H1 (cell line): Measurements from ENCODE around the gene ADGRG1. TPM values are rescaled to one million over a fixed set of nuclear protein-coding genes. Genes with fewer than 3 reads are reported as not detected.

Experiments
- CTCF ChIA-PET: fragments of 300-600 bp; sonication (Branson Sonifier 250); formaldehyde crosslinking; loops from one replicate; lab custom pipeline; 2021; ENCODE audit not compliant: partially characterized antibody; lab: Charles Lee
- POLR2A ChIA-PET: fragments of 300-600 bp; sonication (Branson Sonifier 250); formaldehyde crosslinking; loops from one replicate; lab custom pipeline; 2021; ENCODE audit warnings: inconsistent platforms; ENCODE audit not compliant: partially characterized antibody; lab: Charles Lee
- DNase-seq, 2 experiments: peaks; one replicate each; pipeline versions ENCODE4 v3.0.0 to v3.0.0-alpha.2; 2010 to 2022; ENCODE audit warnings: low spot score in 2 of 2, low read depth in 1 of 2, mixed read lengths in 1 of 2
- FAIRE-seq: peaks from 2 replicates; lab custom pipeline; 2011; peaks lifted over from hg19 to GRCh38; lab: Jason Lieb, UNC
- H2AFZ ChIP-seq: 2 replicates; pipeline ENCODE4 v1.8.1; 2012; ENCODE audit warnings: low read length, inconsistent platforms
- H2AK5ac ChIP-seq: 2 replicates; pipeline ENCODE4 v1.6.1; 2013; ENCODE audit warnings: low read depth, low read length
- H2BK120ac ChIP-seq: replicated peaks from 2 replicates; pipeline ENCODE3; 2013; ENCODE audit warnings: low read depth, low read length, inconsistent platforms
- H2BK12ac ChIP-seq: 2 replicates; pipeline ENCODE4 v1.6.1; 2013; ENCODE audit warnings: low read depth, low read length
- H2BK15ac ChIP-seq: 2 replicates; pipeline ENCODE4 v1.6.1; 2013; ENCODE audit warnings: low read length
- H2BK20ac ChIP-seq: 2 replicates; pipeline ENCODE4 v1.6.1; 2013; ENCODE audit warnings: low read length
- H2BK5ac ChIP-seq: 2 replicates; pipeline ENCODE4 v1.6.1; 2013; ENCODE audit warnings: low read depth, low read length
- H3K14ac ChIP-seq: 2 replicates; pipeline ENCODE4 v1.6.1; 2013; ENCODE audit warnings: inconsistent platforms; ENCODE audit not compliant: insufficient read length
- H3K18ac ChIP-seq: 2 replicates; pipeline ENCODE4 v1.6.1; 2013; ENCODE audit warnings: low read length; ENCODE audit errors: extremely low read depth
- H3K23ac ChIP-seq: 2 replicates; pipeline ENCODE4 v1.6.1; 2013; ENCODE audit warnings: inconsistent platforms; ENCODE audit not compliant: insufficient read length
- H3K23me2 ChIP-seq: 2 replicates; pipeline ENCODE4 v1.6.1; 2013; ENCODE audit warnings: low read depth, low read length
- H3K27ac ChIP-seq: 2 replicates; pipeline ENCODE4 v1.6.1; 2011; ENCODE audit warnings: low read depth, low read length, inconsistent platforms
- H3K27me3 ChIP-seq, 4 experiments: replicated peaks in 1 of 4; 1 replicate in 1 of 4; 2 replicates in 3 of 4; pipeline versions ENCODE4 v1.6.1 to v1.8.1; 2011 to 2013; ENCODE audit warnings: low read length in 3 of 4, mild to moderate bottlenecking in 3 of 4, inconsistent platforms in 2 of 4, mixed read lengths in 2 of 4, moderate library complexity in 1 of 4; ENCODE audit not compliant: control insufficient read depth in 3 of 4, insufficient read depth in 3 of 4; ENCODE audit errors: extremely low read depth in 1 of 4
- H3K36me3 ChIP-seq, 4 experiments: 2 replicates each; pipeline versions ENCODE4 v1.6.1 to v1.8.1; 2011 to 2013; ENCODE audit warnings: mild to moderate bottlenecking in 4 of 4, low read length in 3 of 4, moderate library complexity in 2 of 4, control low read depth in 1 of 4, inconsistent platforms in 1 of 4; ENCODE audit not compliant: insufficient read depth in 4 of 4, control insufficient read depth in 2 of 4
- H3K4ac ChIP-seq: replicated peaks from 2 replicates; pipeline ENCODE3; 2013; ENCODE audit warnings: low read length, low read depth, mixed read lengths, inconsistent platforms; ENCODE audit not compliant: insufficient read length
- H3K4me1 ChIP-seq, 4 experiments: replicated peaks in 1 of 4; 1 replicate in 1 of 4; 2 replicates in 3 of 4; pipeline versions ENCODE4 v1.6.1 to v1.8.1; 2011 to 2013; ENCODE audit warnings: low read length in 3 of 4, inconsistent platforms in 2 of 4, mixed read lengths in 1 of 4; ENCODE audit not compliant: insufficient read depth in 4 of 4, control insufficient read depth in 3 of 4
- H3K4me2 ChIP-seq, 2 experiments: 2 replicates each; pipeline versions ENCODE4 v1.6.1 to v1.8.1; 2011 to 2013; ENCODE audit warnings: low read depth in 2 of 2, low read length in 2 of 2, control low read depth in 1 of 2, inconsistent platforms in 1 of 2, mild to moderate bottlenecking in 1 of 2; ENCODE audit not compliant: insufficient read depth in 1 of 2
- H3K4me3 ChIP-seq, 4 experiments: fragments of 200-600, 300-600 bp in 1 of 4; sonication (generic), shearing (Covaris generic), sonication (Bioruptor Twin) in 1 of 4; 2 replicates each; pipeline versions ENCODE4 v1.5.1 to v1.8.1; 2011 to 2016; ENCODE audit warnings: low read length in 4 of 4, low read depth in 3 of 4, control low read depth in 2 of 4, inconsistent platforms in 2 of 4, mild to moderate bottlenecking in 2 of 4, mixed read lengths in 1 of 4, moderate library complexity in 1 of 4; ENCODE audit not compliant: insufficient read depth in 2 of 4; ENCODE audit errors: extremely low read depth in 1 of 4
- H3K56ac ChIP-seq: replicated peaks from 2 replicates; pipeline ENCODE3; 2013; ENCODE audit warnings: low read depth, mild to moderate bottlenecking, mixed read lengths, low read length, inconsistent platforms; ENCODE audit not compliant: insufficient read length
- H3K79me1 ChIP-seq: 2 replicates; pipeline ENCODE4 v1.6.1; 2013; ENCODE audit warnings: low read depth, low read length, control low read depth
- H3K79me2 ChIP-seq, 2 experiments: 2 replicates each; pipeline versions ENCODE4 v1.6.1 to v1.8.1; 2012 to 2013; ENCODE audit warnings: low read length in 2 of 2, mild to moderate bottlenecking in 2 of 2, inconsistent platforms in 1 of 2; ENCODE audit not compliant: insufficient read depth in 2 of 2, control insufficient read depth in 1 of 2
- H3K9ac ChIP-seq, 4 experiments: replicated peaks in 1 of 4; 1 replicate in 1 of 4; 2 replicates in 3 of 4; pipeline versions ENCODE4 v1.6.1 to v1.8.1; 2011 to 2013; ENCODE audit warnings: low read depth in 3 of 4, low read length in 3 of 4, control low read depth in 2 of 4, mild to moderate bottlenecking in 2 of 4, moderate library complexity in 2 of 4, inconsistent platforms in 1 of 4; ENCODE audit errors: extremely low read depth in 1 of 4
- H3K9me3 ChIP-seq, 2 experiments: 2 replicates each; pipeline versions ENCODE4 v1.6.1 to v1.8.1; 2012 to 2013; ENCODE audit warnings: mild to moderate bottlenecking in 2 of 2, moderate library complexity in 2 of 2, control low read depth in 1 of 2, inconsistent platforms in 1 of 2, low read depth in 1 of 2, low read length in 1 of 2, mixed read lengths in 1 of 2; ENCODE audit not compliant: insufficient read depth in 2 of 2
- H4K20me1 ChIP-seq, 2 experiments: replicated peaks in 1 of 2; 2 replicates each; pipeline versions ENCODE3 to v1.8.1; 2011 to 2013; ENCODE audit warnings: inconsistent platforms in 2 of 2, low read length in 2 of 2, mild to moderate bottlenecking in 1 of 2; ENCODE audit not compliant: insufficient read depth in 2 of 2, control insufficient read depth in 1 of 2
- H4K5ac ChIP-seq: 2 replicates; pipeline ENCODE4 v1.6.1; 2013; ENCODE audit warnings: low read length, low read depth, mixed read lengths, inconsistent platforms; ENCODE audit not compliant: insufficient read length
- H4K8ac ChIP-seq: 2 replicates; pipeline ENCODE4 v1.8.0; 2013; ENCODE audit warnings: mild to moderate bottlenecking, moderate library complexity, low read length, inconsistent platforms; ENCODE audit not compliant: insufficient read depth; ENCODE audit errors: extremely low read depth
- H4K91ac ChIP-seq: replicated peaks from 2 replicates; pipeline ENCODE3; 2013; ENCODE audit warnings: low read length, mixed read lengths, inconsistent platforms; ENCODE audit not compliant: insufficient read length
- ASH2L ChIP-seq: fragments of 200-600, 300-600 bp; sonication (generic); IDR thresholded peaks from one replicate; pipeline ENCODE4 v1.7.1; 2017; ENCODE audit warnings: low read length
- ATF2 ChIP-seq: IDR thresholded peaks from 2 replicates; pipeline ENCODE4 v1.6.1; 2012; ENCODE audit warnings: low read length, inconsistent platforms
- BRCA1 ChIP-seq: IDR thresholded peaks from 2 replicates; pipeline ENCODE4 v1.6.1; 2012; ENCODE audit warnings: low read depth, low read length, improper control_type of control experiment
- CHD1 ChIP-seq: IDR thresholded peaks from 2 replicates; pipeline ENCODE4 v1.6.1; 2012; ENCODE audit warnings: low read depth, low read length, improper control_type of control experiment
- EP300 ChIP-seq, 2 experiments: IDR thresholded peaks; 1 replicate in 1 of 2; 2 replicates in 1 of 2; pipeline ENCODE4 v1.6.1; 2011 to 2012; ENCODE audit warnings: low read depth in 2 of 2, low read length in 2 of 2, mild to moderate bottlenecking in 2 of 2, borderline replicate concordance in 1 of 2, inconsistent platforms in 1 of 2, moderate library complexity in 1 of 2
- JUN ChIP-seq: IDR thresholded peaks from 2 replicates; pipeline ENCODE4 v1.6.1; 2011; ENCODE audit warnings: low read depth, mild to moderate bottlenecking, improper control_type of control experiment, low read length
- POLR2A ChIP-seq, 2 experiments: IDR thresholded peaks; 1 replicate in 1 of 2; 2 replicates in 1 of 2; pipeline ENCODE4 v1.6.1; 2011; ENCODE audit warnings: low read depth in 2 of 2, low read length in 2 of 2, mild to moderate bottlenecking in 2 of 2; ENCODE audit errors: control extremely low read depth in 1 of 2
- SP2 ChIP-seq: IDR thresholded peaks from 2 replicates; pipeline ENCODE4 v1.6.1; 2012; ENCODE audit warnings: mild to moderate bottlenecking, low read length, inconsistent platforms
- SUZ12 ChIP-seq: fragments of 200-600 bp; sonication (generic); IDR thresholded peaks from 2 replicates; pipeline ENCODE4 v1.6.1; 2012; ENCODE audit warnings: mild to moderate bottlenecking, inconsistent platforms, low read length, moderate library complexity, mixed read lengths
- YY1 ChIP-seq: IDR thresholded peaks from 2 replicates; pipeline ENCODE4 v1.6.1; 2011; ENCODE audit warnings: low read depth, mild to moderate bottlenecking, low read length
- WGBS, 2 experiments: shearing (Covaris generic) in 1 of 2; methylation state at CpG; one replicate each; pipeline versions ENCODE4 v1.1.6 to v1.1.7; 2013 to 2015; ENCODE audit warnings: low lambda C conversion rate in 2 of 2, mixed read lengths in 2 of 2, inconsistent platforms in 1 of 2, low coverage in 1 of 2, missing lambda C conversion rate in 1 of 2; ENCODE audit not compliant: insufficient replicate concordance in 2 of 2, insufficient coverage in 1 of 2, insufficient read length in 1 of 2; ENCODE audit errors: extremely low coverage in 1 of 2, missing lambda C conversion rate in 1 of 2; 5-methylcytosine and 5-hydroxymethylcytosine counted together
- polyA plus RNA-seq, 7 experiments: library from polyadenylated mRNA; depleted of rRNA in 3 of 7; stranded (reverse) in 5 of 7; unstranded in 2 of 7; fragments of >200 nt in 5 of 7; fragments of 200-250 nt in 2 of 7; gene quantifications; 1 replicate in 5 of 7; 2 replicates in 1 of 7; 4 replicates in 1 of 7; pipeline versions ENCODE4 v1.2.1 to v1.2.3, GENCODE V29; 2011 to 2013; ENCODE audit warnings: missing spikeins in 2 of 7, mixed read lengths in 2 of 7
- total RNA-seq: library from RNA; stranded (reverse); fragmentation: NEBNext Ultra II Directional; extraction: Animal tissue kit (Norgen Biotek cat#: 25700); gene quantifications from 2 replicates; pipeline ENCODE4 v1.2.1, GENCODE V29; 2021

The ADGRG1 gene
- total and polyA plus RNA-seq, 2 of the 8 experiments (the other 6 are each of a cell fraction or from before 2014, with no cell fraction given): 1.3 to 2.6 TPM

- Histone ChIP-seq H4K8ac (no peak overlapping the region; the same call in 1 of the 2 replicates), H3K23ac (no peak overlapping the region), H2BK20ac (no peak overlapping the region), H2BK12ac (no peak overlapping the region), H4K5ac (no peak overlapping the region), H3K36me3 (no peaks in the 10 kb centered on the region; a peak in 1 of 8 replicates), H4K91ac (no peak overlapping the region), H3K23me2 (no peaks in the 10 kb centered on the region; the same call in 1 of the 2 replicates), H3K56ac (no peak overlapping the region), H2AK5ac (no peak overlapping the region), H3K4ac (no peak overlapping the region), H3K4me3 (no peak overlapping the region), H2BK5ac (no peak overlapping the region), H2BK15ac (0 out of 2 replicates have a peak overlapping the region, but pooled peaks have one; percentile 53), H4K20me1 (peaks cover 0 to 9% of the 10 kb centered on the region in 2 experiments), H3K79me2 (no peaks in the 10 kb centered on the region), H2AFZ (no peak overlapping the region), H3K4me2 (no peak overlapping the region), H3K18ac (no peak overlapping the region), H2BK120ac (no peak overlapping the region), H3K4me1 (no peaks in the 10 kb centered on the region; a peak in 3 of 7 replicates), H3K79me1 (no peaks in the 10 kb centered on the region; the same call in 1 of the 2 replicates), H3K27ac (no peak overlapping the region), H3K9ac (no peak overlapping the region), H3K27me3 (0 out of 7 replicates have a peak, but pooled peaks cover 0 to 3% (median 0%) of the 10 kb centered on the region in 4 experiments), H3K14ac (no peak overlapping the region), H3K9me3 (no peaks in the 10 kb centered on the region; a peak in 2 of 4 replicates)
- ChIA-PET CTCF (interaction anchor here (0.9 to 6.6 kb wide), 20 partner anchors 10 to 285 kb away, joined by 3 to 122 read pairs (median 6); partner anchors contain the start of genes ADGRG1 and ADGRG3), POLR2A (interaction anchor here (1.0 to 1.9 kb wide), 2 partner anchors 16 to 18 kb away, joined by 3 to 6 read pairs; partner anchors contain the start of gene ADGRG1)
- WGBS, 2 experiments: 84% methylated on average over 14 of the region's 24 CpGs; no CpG with 5 or more reads in 1 of the 2 experiments
- TF ChIP-seq JUN (no peak), ASH2L (no peak), SUZ12 (no peak), SP2 (no peak), ATF2 (no peak), EP300 (IDR thresholded peaks at IDR 0.05; ENCODE audit: borderline replicate concordance in 1 of 2, low read depth in 2 of 2, low read length in 2 of 2) (no peak), CHD1 (no peak), POLR2A (IDR thresholded peaks at IDR 0.05; ENCODE audit: control extremely low read depth in 1 of 2, low read depth in 2 of 2, low read length in 2 of 2) (no peak), YY1 (no peak), BRCA1 (no peak)
- FAIRE-seq (no peak), DNase-seq (no peak)
These were observed 17.4 kb downstream of the ADGRG1 start for GRCh38 chr16:57645691-57646387.
